ENCODE data around the gene ZNF292. TPM values are rescaled to one million over a fixed set of nuclear protein-coding genes. Genes with fewer than 3 reads are reported as not detected.
"Not testable (repeated sequence)": the region's sequence is repeated elsewhere in the genome, so short reads cannot be mapped to it uniquely, and the experiment has no call there.

The ZNF292 gene
- total RNA-seq, 1 donor: 34.7 TPM

DNA sequence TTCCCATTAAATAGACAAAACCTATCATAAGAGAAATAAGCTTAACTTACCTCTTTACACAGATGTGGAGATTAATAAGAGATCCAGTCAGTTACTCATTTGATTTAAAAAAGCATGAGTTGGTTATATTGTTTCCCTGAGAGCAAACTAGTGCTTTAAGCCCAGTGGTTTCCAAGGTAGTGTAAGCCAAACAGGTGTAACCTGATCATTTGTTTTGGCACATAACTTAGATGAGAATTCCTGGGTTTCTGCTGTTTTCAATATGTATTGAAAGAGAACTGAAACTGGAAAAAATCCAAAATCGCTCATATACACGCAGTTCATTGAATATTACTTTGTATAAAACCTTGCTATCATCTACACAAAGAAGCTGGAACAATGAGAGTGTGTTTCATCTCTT is 136.5 kb downstream of the ZNF292 start:
- no peak for DNase-seq (ENCODE audit: low read depth)
- no peak for TF ChIP-seq CTCF (IDR thresholded peaks at IDR 0.05; ENCODE audit: insufficient read depth, low read length)
- H3K4me3 ChIP-seq (ENCODE audit: low read depth, low read length): no peak overlapping the region

- no peak for TF ChIP-seq CTCF (IDR thresholded peaks at IDR 0.05; ENCODE audit: insufficient read depth, low read length)
Measured at GRCh38 chr6:87293526-87293925, 138.2 kb downstream of the ZNF292 start.

DNA sequence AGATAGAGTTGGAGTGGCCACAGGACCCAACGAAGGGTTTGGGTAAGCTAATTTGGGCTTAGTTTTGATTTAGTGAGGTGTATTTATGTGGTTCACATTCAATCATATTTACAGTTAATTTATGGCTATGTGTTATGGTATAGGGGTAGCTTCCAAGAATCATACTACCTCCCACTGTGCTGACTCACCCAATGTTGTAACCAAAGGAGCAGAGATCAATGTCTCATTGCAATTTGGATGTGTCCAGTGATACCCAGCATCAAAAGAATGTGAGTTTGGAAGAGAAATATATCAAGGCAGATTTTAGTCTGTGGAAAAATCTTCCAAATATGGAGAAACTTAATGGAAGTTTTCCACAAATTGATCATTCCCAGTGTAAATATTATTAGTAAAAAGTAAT is 141.8 kb downstream of the ZNF292 start:
- no peak overlapping the region for H3K4me3 ChIP-seq (ENCODE audit: low read depth, low read length)
- TF ChIP-seq CTCF (IDR thresholded peaks at IDR 0.05; ENCODE audit: insufficient read depth, low read length): no peak
- DNase-seq (ENCODE audit: low read depth): no peak

More at GRCh38 chr6:87293526-87293925, 138.2 kb downstream of the ZNF292 start:
- no peak for DNase-seq (ENCODE audit: low read depth)
- H3K4me3 ChIP-seq (ENCODE audit: low read depth, low read length): no peak overlapping the region

DNA sequence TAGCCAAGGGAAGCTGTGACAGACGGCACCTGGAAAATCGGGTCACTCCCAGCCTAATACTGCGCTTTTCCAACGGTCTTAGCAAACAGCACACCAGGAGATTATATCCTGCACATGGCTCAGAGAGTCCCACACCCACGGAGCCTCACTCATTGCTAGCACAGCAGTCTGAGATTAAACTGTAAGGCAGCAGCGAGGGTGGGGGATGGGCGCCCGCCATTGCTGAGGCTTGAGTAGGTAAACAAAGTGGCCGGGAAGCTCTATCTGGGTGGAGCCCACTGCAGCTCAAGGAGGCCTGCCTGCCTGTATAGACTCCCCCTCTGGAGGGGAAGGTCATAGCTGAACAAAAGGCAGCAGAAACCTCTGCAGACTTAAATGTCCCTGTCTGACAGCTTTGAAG is 145.9 kb downstream of the ZNF292 start:
- not testable (repeated sequence) for H3K4me3 ChIP-seq (ENCODE audit: low read depth, low read length); DNase-seq (ENCODE audit: low read depth)

DNA sequence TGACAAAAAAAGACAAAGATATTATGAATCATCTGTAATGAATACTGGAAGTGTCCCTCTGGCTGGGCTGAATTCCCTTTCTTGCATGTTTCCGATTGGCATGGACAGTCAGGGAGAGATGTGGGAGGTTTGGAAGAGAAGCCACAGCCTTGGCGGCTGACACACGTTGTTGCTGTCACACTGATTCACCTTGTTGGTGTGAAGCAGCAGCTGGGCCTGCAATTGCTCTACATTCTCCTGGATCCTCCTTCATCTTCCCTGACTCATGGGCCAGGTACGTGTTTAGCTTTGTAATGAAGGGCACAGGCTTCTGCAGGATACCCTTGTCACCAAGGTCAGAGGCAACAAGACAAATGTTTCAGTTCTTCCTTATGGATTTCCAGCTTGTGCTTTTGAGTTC is 153.6 kb downstream of the ZNF292 start:
- no peak overlapping the region for H3K4me3 ChIP-seq (ENCODE audit: low read depth, low read length)
- DNase-seq (ENCODE audit: low read depth): no peak
- TF ChIP-seq CTCF (IDR thresholded peaks at IDR 0.05; ENCODE audit: insufficient read depth, low read length): no peak

GRCh38 chr6:87312860-87313259 is 157.5 kb downstream of the ZNF292 start:
- DNase-seq (ENCODE audit: low read depth): no peak
- no peak for TF ChIP-seq CTCF (IDR thresholded peaks at IDR 0.05; ENCODE audit: insufficient read depth, low read length)
- no peak overlapping the region for H3K4me3 ChIP-seq (ENCODE audit: low read depth, low read length)

Other genes with a start within 250 kb of the ZNF292 start
- gene HTR1E, start 218.0 kb upstream of the ZNF292 start, total RNA-seq (ENCODE audit: low replicate concordance): not detected in 2 replicates
- not detected in 2 replicates for gene CGA, start 60.5 kb upstream of the ZNF292 start, total RNA-seq (ENCODE audit: low replicate concordance)
- 5.4 and 9.7 TPM in 2 replicates for gene SMIM8, start 167.0 kb downstream of the ZNF292 start, total RNA-seq (ENCODE audit: low replicate concordance)
- gene GJB7, start 173.7 kb downstream of the ZNF292 start, total RNA-seq (ENCODE audit: low replicate concordance): not detected in 2 replicates
- gene C6orf163, start 189.2 kb downstream of the ZNF292 start, total RNA-seq (ENCODE audit: low replicate concordance): 3.9 and 5.2 TPM in 2 replicates